GM19351 (cell line): Measurements from ENCODE around the gene MAG.

Source experiments
- ATAC-seq: cut with Tn5 transposase; IDR thresholded peaks from one replicate; pipeline ENCODE4 v1.9.1; 2021; ENCODE audit warnings: mild to moderate bottlenecking, moderate library complexity; ENCODE audit not compliant: unreplicated experiment

The MAG gene

GRCh38 chr19:35297515-35297848 is 5.5 kb downstream of the MAG start:
- ATAC-seq, result no peak

- ATAC-seq, result no peak
These were observed 6.0 kb downstream of the MAG start for GRCh38 chr19:35297922-35298321.

GRCh38 chr19:35298561-35298972 is 6.6 kb downstream of the MAG start:
- no peak for ATAC-seq

- no peak for ATAC-seq
These were observed 7.8 kb downstream of the MAG start for GRCh38 chr19:35299523-35300338.

GRCh38 chr19:35300339-35300649 is 8.3 kb downstream of the MAG start:
- no peak for ATAC-seq

DNA sequence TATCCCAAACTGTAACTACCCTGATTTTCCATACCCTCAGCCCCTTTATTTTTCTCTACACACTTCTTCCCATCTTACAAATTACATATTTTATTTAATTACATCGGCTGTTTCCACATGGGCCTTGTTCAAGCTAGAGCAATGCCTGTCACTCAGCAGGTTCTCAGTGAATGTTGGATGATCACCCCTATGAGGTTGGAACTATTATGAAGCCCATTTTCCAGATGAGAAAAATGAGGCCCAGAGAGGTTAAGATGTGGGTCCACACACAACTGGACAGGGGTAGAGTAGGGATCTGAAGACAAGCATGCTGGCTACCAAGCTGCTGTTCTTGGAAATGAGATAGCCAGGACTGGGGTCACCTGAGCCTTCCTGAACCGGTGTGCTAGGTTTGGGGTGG is 10.0 kb downstream of the MAG start:
- no peak for ATAC-seq

DNA sequence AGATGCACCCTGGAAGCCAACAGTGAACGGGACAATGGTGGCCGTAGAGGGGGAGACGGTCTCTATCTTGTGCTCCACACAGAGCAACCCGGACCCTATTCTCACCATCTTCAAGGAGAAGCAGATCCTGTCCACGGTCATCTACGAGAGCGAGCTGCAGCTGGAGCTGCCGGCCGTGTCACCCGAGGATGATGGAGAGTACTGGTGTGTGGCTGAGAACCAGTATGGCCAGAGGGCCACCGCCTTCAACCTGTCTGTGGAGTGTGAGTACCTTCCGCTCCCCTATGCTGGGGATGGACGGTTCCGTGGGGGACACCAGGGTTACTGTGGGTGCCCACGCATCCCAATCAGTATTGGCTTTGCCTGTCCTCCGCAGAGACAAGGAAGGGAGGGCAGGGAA is 10.5 kb downstream of the MAG start:
- ATAC-seq, result no peak

DNA sequence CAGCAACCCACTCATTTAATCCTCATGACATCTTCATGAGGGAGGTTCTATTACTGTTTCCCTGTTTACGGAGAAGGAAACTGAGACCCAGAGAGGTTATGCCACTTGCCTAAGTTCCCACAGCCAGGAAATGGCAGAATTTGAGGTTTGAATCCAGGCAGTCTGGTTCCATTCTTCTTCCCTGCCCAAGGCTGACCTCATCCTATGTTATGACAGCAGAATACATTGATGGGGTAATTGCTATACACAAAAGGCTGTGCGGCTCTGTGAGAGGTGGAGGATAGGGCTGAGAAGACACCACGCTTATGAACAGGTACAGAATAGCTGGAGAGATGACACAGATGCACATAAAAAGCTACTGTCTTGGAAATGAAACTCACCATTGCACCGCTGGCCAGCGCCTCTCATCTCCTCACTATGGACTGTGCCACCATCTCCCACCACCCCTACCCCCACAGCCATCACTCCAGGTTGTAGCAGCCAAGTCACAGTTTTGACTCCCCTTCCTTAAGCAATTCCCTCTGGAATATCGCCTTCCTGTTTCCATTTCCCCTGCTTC is 11.5 kb downstream of the MAG start:
- ATAC-seq, result no peak

GRCh38 chr19:35304036-35304435 is 12.1 kb downstream of the MAG start:
- no peak for ATAC-seq

- no peak for ATAC-seq
These were observed 13.2 kb downstream of the MAG start for GRCh38 chr19:35305181-35305580.

GRCh38 chr19:35306473-35307246 is 14.7 kb downstream of the MAG start:
- ATAC-seq, result no peak

DNA sequence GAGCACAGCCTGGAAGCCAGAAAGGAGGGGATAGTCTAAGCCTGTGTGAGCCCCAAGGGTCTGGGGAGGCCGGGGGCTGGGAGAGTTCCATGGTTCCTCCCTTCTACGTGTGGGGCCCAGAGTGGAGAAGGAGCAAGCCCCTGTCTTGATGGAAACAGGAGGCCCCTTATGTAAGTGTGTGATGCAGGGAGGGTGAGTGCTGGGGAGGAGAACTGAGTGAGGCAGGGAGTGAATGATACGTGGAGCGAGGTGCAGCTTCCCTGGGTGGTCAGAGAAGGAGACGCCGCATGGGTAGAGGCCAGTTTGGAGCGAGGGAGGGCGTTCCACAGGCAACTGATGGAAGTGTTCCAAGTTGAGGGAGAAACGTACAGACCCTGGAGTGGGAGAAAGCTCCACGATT is 16.0 kb downstream of the MAG start:
- no peak for ATAC-seq

GRCh38 chr19:35308910-35309309 is 16.9 kb downstream of the MAG start:
- ATAC-seq, result no peak

DNA sequence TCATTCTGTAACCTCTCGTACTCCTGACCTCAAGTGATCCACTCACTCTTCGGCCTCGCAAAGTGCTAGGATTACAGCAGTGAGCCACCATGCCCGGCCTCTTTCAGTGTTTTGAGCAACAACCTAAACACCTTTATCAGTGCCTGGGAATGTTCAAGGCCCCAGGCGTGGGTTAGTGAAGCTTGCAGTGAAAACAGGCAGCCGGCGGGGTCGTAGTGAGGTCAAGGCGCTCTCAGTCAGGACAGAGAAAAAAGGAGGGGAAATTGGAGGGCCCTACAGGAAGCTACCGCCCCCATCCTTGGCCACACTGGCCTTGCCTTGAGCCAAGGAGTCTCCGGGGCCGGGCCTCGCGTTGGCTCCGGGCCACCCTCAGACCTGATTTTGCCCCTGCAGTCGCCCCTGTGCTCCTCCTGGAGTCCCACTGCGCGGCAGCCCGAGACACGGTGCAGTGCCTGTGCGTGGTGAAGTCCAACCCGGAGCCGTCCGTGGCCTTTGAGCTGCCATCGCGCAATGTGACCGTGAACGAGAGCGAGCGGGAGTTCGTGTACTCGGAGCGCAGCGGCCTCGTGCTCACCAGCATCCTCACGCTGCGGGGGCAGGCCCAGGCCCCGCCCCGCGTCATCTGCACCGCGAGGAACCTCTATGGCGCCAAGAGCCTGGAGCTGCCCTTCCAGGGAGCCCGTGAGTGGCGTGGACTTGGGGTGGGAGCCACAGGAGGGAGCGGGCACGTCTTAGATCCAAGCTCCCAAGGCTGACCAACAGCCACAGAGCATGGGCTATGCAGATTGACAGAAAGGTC is 17.7 kb downstream of the MAG start:
- ATAC-seq, result no peak

- no peak for ATAC-seq
These were observed 18.4 kb downstream of the MAG start for GRCh38 chr19:35310331-35310730.

- ATAC-seq, result no peak
These were observed 19.0 kb downstream of the MAG start for GRCh38 chr19:35310811-35311465.

- no peak for ATAC-seq
These were observed 20.1 kb downstream of the MAG start for GRCh38 chr19:35311901-35312665.

GRCh38 chr19:35313587-35313986 is 21.6 kb downstream of the MAG start:
- no peak for ATAC-seq

DNA sequence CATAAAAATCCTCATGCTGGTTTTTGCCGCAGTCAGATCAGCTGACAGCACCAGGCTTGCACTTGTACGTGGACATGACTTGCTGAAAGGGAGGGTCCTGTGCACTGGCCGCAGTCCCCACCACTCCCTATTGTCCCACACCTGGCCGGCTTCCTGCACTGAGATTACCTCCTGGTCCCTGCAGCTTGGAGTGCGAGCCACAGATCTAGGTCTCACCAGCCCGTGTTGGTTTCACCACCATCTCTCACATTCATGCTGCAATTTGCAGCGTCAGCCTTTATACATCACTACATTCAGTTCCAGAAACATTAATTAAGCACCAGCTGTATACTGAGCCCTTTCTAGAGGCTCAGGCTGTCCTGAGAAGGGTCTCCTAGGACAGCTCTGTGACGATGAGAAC is 22.1 kb downstream of the MAG start:
- ATAC-seq, result no peak

- no peak for ATAC-seq
These were observed 23.0 kb downstream of the MAG start for GRCh38 chr19:35314858-35315470.
